WTC11 (cell line): ENCODE data around the gene ZNF341.

Experiments used
- CTCF ChIP-seq: fragments of 200-600 bp; IDR thresholded peaks from 2 replicates; pipeline ENCODE4 v1.8.0; 2022; ENCODE audit warnings: antibody characterized with exemption
- JUN ChIP-seq: sonication (generic); formaldehyde crosslinking; IDR thresholded peaks from 2 replicates; pipeline ENCODE4 v1.8.0; 2023; ENCODE audit warnings: mild to moderate bottlenecking, missing genetic modification reagents
- NR3C1 ChIP-seq: sonication (generic); formaldehyde crosslinking; conservative IDR thresholded peaks from 2 replicates; pipeline ENCODE4 v1.8.1; 2023; ENCODE audit warnings: low read depth, mild to moderate bottlenecking, missing genetic modification reagents
- RELA ChIP-seq: sonication (generic); formaldehyde crosslinking; IDR thresholded peaks from 2 replicates; pipeline ENCODE4 v1.8.1; 2022; ENCODE audit warnings: missing genetic modification reagents, mild to moderate bottlenecking, borderline replicate concordance
- ZBTB21 ChIP-seq: sonication (generic); formaldehyde crosslinking; IDR thresholded peaks from 2 replicates; pipeline ENCODE4 v1.8.1; 2023; ENCODE audit warnings: mild to moderate bottlenecking, missing genetic modification reagents, borderline replicate concordance

- TF ChIP-seq ZBTB21 (CRISPR knock-in tag) (no peak), CTCF (no peak), JUN (no peak), NR3C1 (CRISPR knock-in tag) (no peak), RELA (CRISPR knock-in tag) (no peak)
Observed at GRCh38 chr20:33766686-33767085, 34.9 kb downstream of the ZNF341 start.
